GM21381 (cell line): ENCODE measurements around the gene MMP7.

Experiments used
- ATAC-seq: cut with Tn5 transposase; IDR thresholded peaks from one replicate; pipeline ENCODE4 v1.9.1; 2021; ENCODE audit warnings: mild to moderate bottlenecking, moderate library complexity; ENCODE audit not compliant: unreplicated experiment

The MMP7 gene

DNA sequence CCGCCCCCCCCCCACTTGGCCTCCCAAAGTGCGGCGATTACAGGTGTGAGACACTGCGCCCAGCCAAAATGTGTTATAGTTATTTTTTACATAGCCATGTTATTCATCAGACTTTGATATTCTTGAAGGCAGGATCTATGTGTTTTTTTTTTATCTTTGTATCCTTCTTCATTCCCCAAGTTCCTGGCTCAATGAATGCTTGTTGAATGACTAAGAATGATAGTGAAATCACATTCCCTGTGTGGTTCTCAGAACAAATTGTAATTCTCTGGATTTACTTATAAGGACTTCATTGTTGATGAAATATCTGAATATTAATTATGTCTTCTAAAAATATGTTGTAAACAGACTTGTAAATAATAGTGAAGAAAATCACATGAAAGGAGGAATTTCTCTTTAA is 33.5 kb downstream of the MMP7 start:
- no peak for ATAC-seq

DNA sequence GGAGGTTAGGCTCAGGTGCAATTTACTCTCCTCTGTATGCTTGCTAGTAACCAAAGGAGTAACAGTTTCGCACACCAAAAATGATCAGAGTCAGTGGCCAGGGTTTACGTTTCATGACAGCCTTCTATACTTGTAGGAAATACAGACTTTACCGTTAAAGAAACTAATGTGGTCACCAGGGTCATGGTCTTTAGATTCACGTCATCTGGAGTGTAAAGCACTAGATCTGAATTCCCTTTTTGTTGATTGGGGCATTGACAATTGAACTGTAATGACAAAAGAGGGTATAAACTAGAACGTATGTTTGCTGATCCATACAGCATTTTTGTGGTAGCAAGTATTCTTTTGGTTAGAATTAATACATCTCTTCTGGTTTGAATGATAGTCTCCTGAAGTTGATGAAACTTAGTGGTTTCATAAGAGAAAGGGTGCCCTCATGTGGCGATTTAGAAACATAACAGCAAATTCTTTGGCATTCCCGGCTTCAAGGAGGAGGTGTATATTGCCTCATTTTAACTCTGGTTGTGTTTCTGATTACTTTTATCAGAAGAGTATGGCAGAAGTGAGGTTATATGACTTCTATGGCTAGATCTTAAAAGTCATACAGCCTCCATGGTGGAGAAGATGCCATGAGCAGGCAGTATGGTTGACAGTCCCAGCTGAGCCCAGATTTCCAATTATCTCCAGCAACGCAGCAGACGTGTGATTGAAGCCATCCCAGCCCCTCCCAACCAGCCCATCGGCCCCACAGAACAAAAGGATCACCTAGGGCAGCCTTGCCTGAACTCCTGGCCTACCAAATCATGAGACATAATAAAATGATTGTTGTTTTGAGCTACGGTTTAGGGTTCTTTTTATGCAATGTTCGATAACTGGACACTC is 35.1 kb downstream of the MMP7 start:
- ATAC-seq, result peak; percentile 95

DNA sequence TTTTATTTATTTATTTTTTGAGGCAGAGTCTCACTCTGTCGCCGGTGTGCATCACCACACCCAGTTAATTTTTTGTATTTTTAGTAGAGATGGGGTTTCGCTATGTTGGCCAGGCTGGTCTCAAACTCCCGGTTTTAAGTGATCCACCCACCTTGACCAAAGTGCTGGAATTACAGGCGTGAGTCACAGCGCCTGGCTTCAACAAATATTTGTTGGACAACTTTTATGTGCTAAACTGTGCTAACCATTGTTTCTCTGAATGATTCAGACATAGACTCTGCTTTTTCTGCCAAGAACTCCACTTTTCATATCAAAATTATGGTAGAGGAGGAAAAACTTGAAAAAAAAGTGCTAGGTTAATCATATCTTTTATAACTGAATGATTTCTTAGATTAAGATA is 36.3 kb downstream of the MMP7 start:
- no peak for ATAC-seq

DNA sequence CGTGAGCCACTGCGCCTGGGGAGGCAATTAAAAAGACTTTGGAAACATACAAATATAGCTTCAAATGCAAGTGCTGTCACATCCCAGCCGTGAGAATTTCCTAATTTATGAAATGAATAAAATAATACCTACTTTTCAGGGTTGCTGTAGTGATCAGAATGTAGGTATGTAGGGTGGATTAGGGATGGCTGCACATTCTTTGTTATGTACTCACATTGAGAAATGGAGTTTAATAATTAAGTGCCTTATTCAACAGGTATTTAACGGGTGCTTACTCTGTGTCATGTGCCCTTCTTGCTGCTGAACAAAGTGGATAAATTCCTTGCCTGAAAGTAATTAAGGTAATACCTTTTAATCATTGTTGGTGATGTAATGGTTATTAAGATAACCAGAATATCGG is 37.0 kb downstream of the MMP7 start:
- no peak for ATAC-seq

DNA sequence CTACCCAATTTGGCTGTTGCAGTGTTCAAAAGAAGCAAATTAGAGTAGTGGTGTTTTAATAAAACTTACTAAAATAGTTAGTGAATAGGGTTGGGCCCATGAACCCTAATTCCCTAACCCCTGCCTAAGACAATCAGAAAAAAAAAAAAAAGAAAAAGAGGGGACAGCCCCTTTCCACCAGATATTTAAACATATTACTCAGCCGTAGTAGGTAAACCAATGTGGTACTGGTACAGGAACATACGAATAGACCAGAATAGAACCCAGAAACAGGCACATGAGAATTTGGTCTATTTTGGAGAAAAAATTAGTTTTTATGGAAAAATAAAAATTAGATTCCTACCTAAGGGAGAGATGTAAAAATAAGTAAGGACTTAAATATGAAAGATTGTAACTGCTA is 38.6 kb downstream of the MMP7 start:
- ATAC-seq, result no peak

DNA sequence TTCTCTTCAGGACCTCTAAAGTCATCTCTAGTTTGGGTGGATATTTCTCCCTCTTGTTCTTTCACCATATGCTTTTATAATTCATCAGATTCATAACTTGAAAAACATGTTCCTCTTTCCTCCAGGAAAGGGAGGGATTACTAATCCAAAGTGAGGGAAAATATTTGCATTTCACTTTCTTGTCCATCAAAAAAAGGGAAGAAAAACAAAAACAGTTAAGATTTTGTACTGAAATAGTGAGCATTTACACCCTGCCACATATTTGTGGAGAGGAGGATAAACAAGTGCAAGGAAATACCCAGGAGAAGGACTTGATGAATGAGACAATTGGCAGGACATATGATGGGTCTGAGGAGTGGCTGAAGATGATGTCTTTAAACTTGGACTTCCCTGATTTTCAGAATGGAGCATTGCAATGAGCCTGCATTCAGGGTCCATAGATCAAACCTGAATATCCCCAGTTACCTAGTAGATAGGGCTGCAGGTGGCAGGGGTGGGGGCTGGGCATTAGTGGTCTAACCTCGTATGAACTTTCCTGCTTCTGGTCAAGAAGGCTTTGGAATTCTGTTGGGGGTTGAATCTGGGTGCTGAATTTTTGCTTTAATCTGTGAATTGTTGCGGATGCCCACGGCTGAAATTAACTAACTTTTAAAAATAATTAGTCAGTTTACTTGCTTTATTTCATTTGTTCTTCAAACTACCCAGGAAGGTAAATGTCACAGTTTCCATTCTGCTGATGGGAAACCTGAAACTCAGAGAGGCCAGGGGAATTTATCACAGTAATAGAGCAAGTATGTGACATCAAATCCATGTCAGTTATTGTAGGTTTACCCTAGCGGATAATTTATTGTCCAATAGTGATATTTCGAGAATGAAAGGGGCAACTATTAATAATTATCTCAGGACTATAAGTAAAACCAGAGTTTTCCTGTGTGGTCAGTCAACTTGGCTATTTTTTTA is 41.1 kb downstream of the MMP7 start:
- ATAC-seq, result no peak

DNA sequence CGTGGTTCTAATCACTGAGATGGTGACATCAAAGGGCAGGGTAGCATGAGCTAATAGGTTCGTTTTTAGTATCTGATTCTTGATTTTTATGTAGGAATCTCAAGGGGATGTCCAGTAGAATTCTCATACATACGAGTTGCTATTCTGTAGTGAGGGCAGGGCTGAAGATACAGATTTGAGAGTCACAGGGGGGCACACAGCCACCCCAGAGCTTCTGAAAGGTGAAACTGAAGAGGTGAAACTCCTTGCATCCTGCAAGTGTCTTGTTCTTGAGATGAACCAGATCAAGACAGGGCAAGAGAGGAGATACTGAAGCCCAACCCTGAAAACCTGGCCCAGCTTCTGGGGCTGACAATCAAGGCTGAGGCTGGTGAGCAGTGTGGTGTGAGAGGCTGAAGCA is 42.3 kb downstream of the MMP7 start:
- ATAC-seq, result peak; percentile 79

DNA sequence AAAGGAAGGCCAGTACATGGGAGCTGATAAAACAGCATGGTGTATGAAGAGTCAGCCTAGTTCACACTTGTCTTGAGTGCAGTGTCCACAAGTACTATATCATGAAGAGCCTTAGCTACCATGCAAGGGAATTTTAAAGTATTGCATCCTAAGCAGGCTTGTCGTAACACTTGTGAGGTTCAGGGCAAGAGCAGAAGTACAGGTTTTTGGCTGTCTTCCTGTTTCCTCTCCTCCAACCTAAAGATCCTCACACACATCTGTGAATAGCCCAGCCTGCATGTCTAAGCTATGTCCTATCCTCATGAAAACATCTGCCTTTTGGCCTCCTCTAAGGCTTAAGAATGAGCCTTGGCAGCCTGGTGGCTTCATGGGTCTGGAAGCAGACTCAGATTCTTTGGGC is 43.3 kb downstream of the MMP7 start:
- no peak for ATAC-seq

DNA sequence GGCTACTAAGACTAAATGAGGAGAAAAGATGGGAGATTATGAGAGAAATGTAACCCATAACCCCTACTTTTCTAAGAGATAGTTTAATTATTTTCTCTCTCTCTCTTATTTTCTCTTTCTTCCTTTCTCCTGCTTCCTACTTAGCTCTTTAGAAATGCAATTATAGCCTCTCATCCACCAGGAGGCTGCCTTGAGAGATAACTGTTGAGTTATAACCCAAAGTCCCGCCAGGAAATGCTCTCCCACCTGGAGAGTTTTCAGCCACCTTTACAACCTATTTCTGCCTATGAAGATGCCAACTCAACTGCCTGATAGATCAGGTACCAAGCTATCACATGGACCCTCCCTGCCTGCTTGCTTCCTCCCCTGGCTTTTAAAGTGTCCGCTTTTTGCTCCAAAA is 44.0 kb downstream of the MMP7 start:
- ATAC-seq, result no peak

DNA sequence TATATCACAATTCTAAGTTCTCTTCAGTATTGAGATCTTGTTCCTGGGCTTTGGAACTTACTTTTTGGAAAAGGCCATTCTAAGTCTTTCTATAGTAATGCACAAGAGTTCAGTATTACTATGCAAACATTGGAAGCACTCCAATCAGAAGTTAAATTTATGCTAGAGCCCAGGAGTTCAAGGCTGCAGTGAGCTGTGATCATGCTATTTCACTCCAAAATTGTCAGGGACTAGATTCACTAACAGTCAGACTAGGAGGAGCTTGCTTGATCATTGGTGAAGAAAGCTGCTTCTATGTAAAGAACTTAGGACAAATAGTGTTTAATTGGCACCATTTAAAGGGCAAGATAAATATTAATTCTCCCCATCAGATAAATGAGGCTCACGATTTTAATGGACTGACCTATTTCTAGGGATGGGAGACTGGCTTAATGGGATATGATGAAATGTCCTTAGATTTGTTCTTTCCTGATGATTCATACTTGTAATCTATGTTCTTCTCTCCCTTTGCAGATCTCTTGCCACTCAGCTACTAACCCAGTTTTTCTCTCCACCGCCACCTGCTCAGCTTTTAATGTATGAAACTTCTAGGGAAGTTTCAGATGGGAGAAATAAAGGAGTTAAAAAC is 45.3 kb downstream of the MMP7 start:
- no peak for ATAC-seq

DNA sequence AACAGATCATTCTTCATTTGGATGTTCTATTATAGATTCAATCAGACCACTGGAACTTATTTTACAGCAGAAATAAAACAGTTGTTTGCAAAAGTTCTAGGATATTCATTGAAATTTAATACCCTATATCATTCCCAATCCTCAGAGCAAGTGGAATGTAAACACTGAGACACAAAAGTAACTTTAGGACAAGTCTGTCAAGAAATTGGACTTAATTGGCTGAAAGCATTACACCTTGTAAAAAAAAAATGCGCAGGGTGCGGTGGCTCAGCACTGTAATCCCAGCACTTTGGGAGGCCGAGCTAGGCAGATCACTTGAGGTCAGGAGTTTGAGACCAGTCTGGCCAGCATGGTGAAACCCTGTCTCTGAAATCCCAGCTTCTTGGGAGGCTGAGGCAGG is 48.1 kb downstream of the MMP7 start:
- ATAC-seq, result no peak

DNA sequence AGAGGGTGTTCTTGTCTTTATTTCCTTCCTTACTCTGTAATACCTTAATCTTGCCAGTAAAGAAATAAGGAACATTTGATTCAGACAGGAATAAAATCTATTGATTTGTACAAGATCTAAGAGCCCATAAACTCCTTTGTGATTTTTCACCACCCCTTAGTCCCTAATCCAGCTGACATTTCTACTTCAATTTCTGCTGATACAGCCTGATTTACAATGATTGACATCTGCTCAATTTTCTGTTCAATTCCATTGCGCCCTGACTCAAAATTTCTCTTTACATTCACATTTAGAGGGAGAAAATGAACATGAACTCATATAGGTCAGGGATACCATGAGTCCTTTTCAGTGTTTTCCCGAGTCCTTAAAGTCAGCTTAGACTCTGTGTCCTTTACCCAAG is 50.8 kb downstream of the MMP7 start:
- ATAC-seq, result no peak

DNA sequence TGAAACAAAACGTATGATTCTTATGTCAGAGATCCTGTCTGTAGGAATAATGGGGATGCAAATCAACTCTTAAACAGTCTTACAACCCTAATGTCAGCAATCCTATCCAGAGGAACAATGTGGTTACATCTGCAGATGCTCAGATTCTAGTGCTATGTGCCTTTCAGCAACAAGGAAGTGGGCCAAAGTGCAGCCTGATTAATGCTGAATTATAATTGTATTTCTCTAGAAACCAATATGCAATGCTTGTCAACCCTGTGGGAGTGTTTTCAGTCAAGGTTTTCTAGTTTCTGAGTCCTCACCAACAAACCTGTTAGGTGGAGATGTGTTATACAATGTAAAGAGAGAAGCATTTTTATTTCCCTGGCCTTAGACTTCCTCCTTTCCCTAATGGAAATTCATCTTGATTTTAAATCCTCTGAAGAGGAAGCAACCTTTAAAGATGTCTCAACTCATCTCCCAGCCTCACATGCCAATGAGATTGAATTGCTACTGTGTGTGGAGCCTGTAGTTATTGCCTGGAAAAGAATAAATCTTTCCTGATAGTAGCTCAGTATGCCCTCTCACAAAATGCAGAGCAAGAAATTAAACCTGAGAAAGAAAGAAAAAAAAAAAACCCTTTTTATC is 51.8 kb downstream of the MMP7 start:
- ATAC-seq, result no peak

DNA sequence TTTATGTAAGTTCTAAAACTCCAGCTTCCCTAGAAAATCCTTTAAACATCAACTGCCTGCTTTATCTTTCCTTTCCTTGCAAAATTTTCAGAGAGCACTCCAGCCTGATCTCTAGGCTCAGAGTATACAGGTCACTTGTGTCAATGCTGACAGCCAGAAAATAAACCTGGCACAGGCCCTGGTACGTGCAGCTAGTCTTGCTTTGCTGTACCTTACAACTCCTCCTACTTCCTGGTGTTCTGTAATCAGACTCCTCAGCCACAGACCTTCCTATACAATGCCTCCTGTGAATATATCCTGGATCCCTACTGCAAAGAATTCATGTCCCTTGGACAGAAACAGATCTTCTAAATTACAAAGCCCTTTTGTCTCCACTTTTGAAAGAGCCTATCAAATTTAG is 53.7 kb downstream of the MMP7 start:
- peak; percentile 36 for ATAC-seq

DNA sequence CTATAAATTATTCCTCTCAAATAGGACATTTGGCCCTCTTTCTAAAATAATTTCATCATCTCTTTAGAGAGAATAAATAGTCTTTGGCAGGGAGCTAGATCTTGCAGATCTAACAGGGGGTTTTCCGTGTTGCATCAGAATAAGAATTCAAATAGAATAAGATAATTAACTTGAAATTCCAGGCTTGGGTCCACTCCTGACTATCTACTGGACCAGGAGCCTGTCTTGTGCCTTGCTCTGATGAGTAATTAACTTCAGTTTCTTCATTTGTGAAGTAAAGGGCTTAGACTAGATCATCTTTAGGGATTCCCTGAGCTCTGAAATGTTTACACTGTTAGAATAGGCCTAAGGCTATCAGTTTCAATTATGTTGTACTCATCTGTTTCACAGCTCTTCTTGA is 54.5 kb downstream of the MMP7 start:
- ATAC-seq, result no peak

DNA sequence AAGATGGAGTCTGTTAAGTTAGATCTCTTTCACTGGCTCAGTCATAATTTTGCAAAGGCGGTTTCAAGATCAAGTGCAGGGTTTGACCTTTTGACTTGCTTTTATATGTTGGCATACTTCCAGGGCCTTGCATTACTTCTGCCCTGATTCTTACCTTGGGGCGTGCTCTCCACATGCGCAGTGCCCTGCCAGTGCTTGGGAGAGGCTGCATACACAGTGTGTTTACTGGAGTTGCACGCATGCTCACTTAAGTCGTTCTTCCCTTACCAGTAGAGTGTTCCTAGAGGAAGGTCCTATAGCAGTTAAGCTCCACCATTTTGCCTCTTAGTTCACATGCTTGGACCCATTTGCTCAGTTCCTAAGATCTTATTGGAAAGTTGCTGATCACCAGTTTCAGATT is 57.0 kb downstream of the MMP7 start:
- no peak for ATAC-seq

DNA sequence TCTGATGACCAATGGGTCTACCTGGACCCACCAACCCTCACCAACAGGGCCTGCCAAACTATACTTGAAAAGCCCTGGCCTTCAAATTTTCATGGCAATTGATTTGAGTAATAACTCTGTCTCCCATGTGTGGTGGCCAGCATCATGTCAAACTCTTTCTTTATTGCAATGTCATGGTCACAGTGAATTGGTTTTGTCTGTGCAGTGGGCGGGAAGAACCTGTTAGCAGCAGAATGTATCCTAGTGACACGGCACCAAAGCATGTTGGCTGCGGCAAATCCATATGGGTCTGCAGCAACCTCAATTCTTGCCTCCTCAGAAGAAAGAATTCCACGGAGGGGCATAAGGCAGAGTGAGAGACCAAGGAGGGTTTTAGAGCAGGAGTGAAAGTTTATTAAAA is 58.4 kb downstream of the MMP7 start:
- ATAC-seq, result no peak

DNA sequence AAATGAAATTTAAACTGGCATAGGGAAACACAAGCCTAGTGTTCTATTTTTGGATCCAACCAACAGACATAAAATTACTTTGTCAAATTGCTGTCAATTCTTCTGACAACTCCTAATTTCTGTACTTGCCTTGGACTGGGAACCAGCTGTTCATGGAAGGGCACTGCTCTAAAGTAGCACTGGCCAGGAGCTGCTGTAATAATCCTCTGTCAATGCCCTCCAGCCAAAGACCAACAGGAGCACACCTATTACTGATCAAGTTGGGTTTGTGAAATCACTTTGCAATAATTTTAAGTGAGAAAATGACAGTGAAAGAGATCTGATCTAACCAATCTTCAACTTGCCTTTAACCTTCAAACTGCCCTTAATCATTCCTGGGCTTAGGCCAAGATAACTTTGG is 59.1 kb downstream of the MMP7 start:
- no peak for ATAC-seq
